Head of caudate nucleus (tissue), 42 donors: ENCODE data around the gene KLHDC7B.
A peak's percentile ranks its signal among the peaks of the same experiment; 100 is the strongest.
"Not testable (repeated sequence)": the region's sequence is repeated elsewhere in the genome, so short reads cannot be mapped to it uniquely, and the experiment has no call there.

ENCODE experiments used
- DNase-seq, 42 donors: peaks; one replicate each; pipeline versions ENCODE4 v3.0.0 to v3.0.0-alpha.2; 2020 to 2021; ENCODE audit warnings: mixed read lengths in 7 of 42
- intact Hi-C: fragments of 100-400 bp; cut with DNase I; formaldehyde crosslinking; loops from one replicate; pipeline ENCODE4 v1.15.0; 2022

The KLHDC7B gene

GRCh38 chr22:50513175-50513574 is 32.5 kb upstream of the KLHDC7B start:
- no peak for DNase-seq
- intact Hi-C loops: no loop called here

- DNase-seq: no peak
- intact Hi-C loops: no loop called here
Measured at GRCh38 chr22:50516068-50516467, 29.6 kb upstream of the KLHDC7B start.

GRCh38 chr22:50516891-50517290 is 28.8 kb upstream of the KLHDC7B start:
- intact Hi-C loops: no loop called here
- no peak for DNase-seq

- intact Hi-C loops: no loop called here
- DNase-seq: no peak
Measured at GRCh38 chr22:50517495-50518260, 28.0 kb upstream of the KLHDC7B start.

- no peak for DNase-seq
- intact Hi-C loops: no loop called here
Measured at GRCh38 chr22:50518606-50519005, 27.1 kb upstream of the KLHDC7B start.

- no peak for DNase-seq
- intact Hi-C loops: no loop called here
Measured at GRCh38 chr22:50519151-50519550, 26.5 kb upstream of the KLHDC7B start.

GRCh38 chr22:50520184-50520583 is 25.5 kb upstream of the KLHDC7B start:
- DNase-seq, intact Hi-C loops: not testable (repeated sequence)

GRCh38 chr22:50520826-50521453 is 24.8 kb upstream of the KLHDC7B start:
- no peak for DNase-seq

GRCh38 chr22:50521710-50522109 is 24.0 kb upstream of the KLHDC7B start:
- no peak for DNase-seq
- intact Hi-C loops: no loop called here

More at GRCh38 chr22:50520826-50521453, 24.8 kb upstream of the KLHDC7B start:
- intact Hi-C loops: no loop called here

- no peak for DNase-seq
- intact Hi-C loops: no loop called here
Measured at GRCh38 chr22:50522208-50522805, 23.4 kb upstream of the KLHDC7B start.

GRCh38 chr22:50522806-50523438 is 22.8 kb upstream of the KLHDC7B start:
- intact Hi-C loops: no loop called here
- no peak for DNase-seq

GRCh38 chr22:50523458-50523805 is 22.3 kb upstream of the KLHDC7B start:
- intact Hi-C loops: no loop called here
- no peak for DNase-seq

GRCh38 chr22:50523806-50524675 is 21.7 kb upstream of the KLHDC7B start:
- DNase-seq: no peak
- intact Hi-C loops: loop anchor here (2.0 kb wide), 1 partner anchor 15 kb away; the partner anchor contains the start of gene NCAPH2

GRCh38 chr22:50524676-50525103 is 21.0 kb upstream of the KLHDC7B start:
- intact Hi-C loops: loop anchor here (2.0 to 5.0 kb wide), 2 partner anchors 16 to 58 kb away; partner anchors contain the start of genes CHKB and NCAPH2
- peak in 10 of 42 donors; percentile 37 to 66 (median 50) for DNase-seq

- intact Hi-C loops: loop anchor here (2.0 to 5.0 kb wide), 2 partner anchors 16 to 57 kb away; partner anchors contain the start of genes CHKB and NCAPH2
- peak; percentile 84 to 98 (median 95) for DNase-seq
Measured at GRCh38 chr22:50525104-50525857, 20.4 kb upstream of the KLHDC7B start, which contains the start of gene SCO2. SCO2 (minus strand) TSS chr22:50525598; CDS start chr22:50524411, 1,187 bp downstream.

- peak in 4 of 42 donors; percentile 57 to 78 (median 71) for DNase-seq
- intact Hi-C loops: loop anchor here (2.0 to 5.0 kb wide), 2 partner anchors 17 to 57 kb away; partner anchors contain the start of genes CHKB and NCAPH2
Measured at GRCh38 chr22:50525858-50526107, 19.9 kb upstream of the KLHDC7B start.

- peak in 37 of 42 donors; percentile 54 to 83 (median 70) for DNase-seq
- intact Hi-C loops: loop anchor here (5.0 kb wide), 1 partner anchor 56 kb away; the partner anchor contains the start of gene CHKB
Measured at GRCh38 chr22:50526108-50526833, 19.4 kb upstream of the KLHDC7B start.
